Suprapubic skin (tissue), 4 donors: Measurements from ENCODE around the gene CELSR3. TPM values are rescaled to one million over a fixed set of nuclear protein-coding genes. Genes with fewer than 3 reads are reported as not detected.

ENCODE experiments used
- DNase-seq, 2 donors: peaks; one replicate each; pipeline ENCODE4 v3.0.0-alpha.2; 2019; ENCODE audit warnings: low spot score in 2 of 2
- H3K27ac ChIP-seq: fragments of 200-600 bp; sonication (generic); one replicate; pipeline ENCODE4 v1.5.1; 2019
- H3K27me3 ChIP-seq: fragments of 200-600 bp; sonication (generic); one replicate; pipeline ENCODE4 v1.5.1; 2019
- H3K36me3 ChIP-seq: fragments of 200-600 bp; sonication (generic); one replicate; pipeline ENCODE4 v1.5.1; 2019
- H3K4me1 ChIP-seq: fragments of 200-600 bp; sonication (generic); one replicate; pipeline ENCODE4 v1.5.1; 2019
- H3K4me3 ChIP-seq: fragments of 200-600 bp; sonication (generic); one replicate; pipeline ENCODE4 v1.5.1; 2019; ENCODE audit warnings: mild to moderate bottlenecking
- H3K9me3 ChIP-seq: fragments of 200-600 bp; sonication (generic); one replicate; pipeline ENCODE4 v1.5.1; 2019
- EP300 ChIP-seq: sonication (generic); formaldehyde crosslinking; IDR thresholded peaks from one replicate; pipeline ENCODE4 v1.6.1; 2017; ENCODE audit warnings: antibody characterized with exemption
- POLR2A ChIP-seq, 2 donors: fragments of 450-650 bp; IDR thresholded peaks; one replicate each; pipeline ENCODE4 v1.6.1; 2017; ENCODE audit warnings: antibody characterized with exemption in 2 of 2, mild to moderate bottlenecking in 2 of 2, moderate library complexity in 2 of 2
- POLR2AphosphoS5 ChIP-seq, 3 donors: sonication (generic); formaldehyde crosslinking; IDR thresholded peaks; one replicate each; pipeline ENCODE4 v1.6.1; 2017; ENCODE audit warnings: antibody characterized with exemption in 3 of 3
- WGBS: methylation state at CpG from one replicate; pipeline ENCODE4 v1.1.5; 2018; 5-methylcytosine and 5-hydroxymethylcytosine counted together
- total RNA-seq, 4 donors: library from RNA; depleted of rRNA; stranded (reverse); fragments of >200 nt; gene quantifications; one replicate each; pipeline ENCODE4 v1.1.0, GENCODE V29; 2016
- TF ChIP-seq, protein P1 (sequence below), 2 donors: fragments of 200-600 bp in 1 of 2; fragments of 450-650 bp in 1 of 2; sonication (generic) in 1 of 2; IDR thresholded peaks; one replicate each; pipeline ENCODE4 v1.5.1; 2016 to 2019; ENCODE audit warnings: antibody characterized with exemption in 2 of 2, mild to moderate bottlenecking in 1 of 2, moderate library complexity in 1 of 2

Gene CELSR3
- total RNA-seq, 4 donors from 2014 or later = 1.6 to 3.2 (median 2.0) TPM

DNA sequence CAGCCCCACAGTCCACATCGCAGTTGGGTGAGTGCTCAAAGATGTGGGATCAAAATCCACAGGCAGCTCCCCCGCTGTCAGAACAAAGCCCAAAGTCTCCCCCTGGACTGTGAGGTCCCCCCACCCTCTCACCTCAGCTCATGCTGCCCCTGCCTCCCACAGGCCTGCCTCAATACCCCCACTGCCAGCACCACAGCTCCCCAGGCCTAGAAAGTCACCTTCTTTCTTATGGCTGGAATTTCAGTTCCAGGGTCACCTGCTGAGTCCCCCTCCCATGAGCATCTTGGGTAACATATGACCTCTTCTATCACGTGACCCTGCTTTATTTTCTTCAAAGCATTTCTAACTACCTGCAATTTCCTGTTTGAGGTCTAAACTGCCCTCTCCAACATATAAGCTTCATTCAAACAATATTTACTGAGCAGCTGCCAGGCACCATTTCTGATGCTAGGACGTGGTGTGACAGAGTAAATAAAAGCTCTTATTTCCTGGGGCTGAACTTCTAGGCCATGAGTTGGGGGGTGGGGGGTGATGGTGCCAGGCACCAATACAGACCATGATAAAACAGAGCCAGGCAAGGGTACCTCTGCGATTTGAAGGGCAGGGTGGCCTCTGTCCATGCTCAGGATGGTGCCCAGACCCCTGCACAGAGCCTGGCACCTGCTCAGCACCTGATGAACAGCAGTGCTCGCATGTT is 38.7 kb downstream of the CELSR3 start:
- Histone ChIP-seq H3K27ac (no peak overlapping the region), H3K9me3 (no peaks in the 10 kb centered on the region), H3K27me3 (no peaks in the 10 kb centered on the region), H3K36me3 (peaks cover 38% of the 10 kb centered on the region), H3K4me1 (no peaks in the 10 kb centered on the region), H3K4me3 (no peak overlapping the region)
- WGBS = 72% methylated on average over 6 of the region's 6 CpGs
- no peak for DNase-seq
- TF ChIP-seq POLR2AphosphoS5 (IDR thresholded peaks at IDR 0.05) = no peak

DNA sequence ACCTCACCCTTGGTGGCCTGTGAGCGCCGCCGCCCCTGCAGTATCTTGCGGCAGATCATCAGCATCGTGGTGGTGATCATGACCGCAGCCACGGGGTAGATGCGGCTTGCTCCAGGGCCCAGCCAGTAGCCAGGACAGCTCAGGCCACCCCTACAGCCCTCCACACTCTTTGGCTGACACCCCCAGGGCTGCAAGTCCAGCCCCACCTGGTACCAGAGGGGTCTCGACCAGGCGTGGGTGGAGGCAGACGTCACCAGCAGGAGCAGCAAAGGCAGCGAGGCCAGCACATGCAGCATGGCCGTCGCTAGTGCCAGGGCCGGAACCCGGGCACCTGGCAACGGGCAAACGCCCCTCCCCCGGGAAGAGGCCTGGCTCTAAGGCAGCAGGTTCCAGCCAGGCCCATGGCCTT is 41.2 kb downstream of the CELSR3 start, which contains the start of gene TMEM89:
Gene TMEM89 (minus strand): TSS at position 309 of the 409 bp plus-strand sequence. CDS start 13 bp downstream, at position 296.
- no peak within 1 kb of the TSS for H3K4me3 ChIP-seq

DNA sequence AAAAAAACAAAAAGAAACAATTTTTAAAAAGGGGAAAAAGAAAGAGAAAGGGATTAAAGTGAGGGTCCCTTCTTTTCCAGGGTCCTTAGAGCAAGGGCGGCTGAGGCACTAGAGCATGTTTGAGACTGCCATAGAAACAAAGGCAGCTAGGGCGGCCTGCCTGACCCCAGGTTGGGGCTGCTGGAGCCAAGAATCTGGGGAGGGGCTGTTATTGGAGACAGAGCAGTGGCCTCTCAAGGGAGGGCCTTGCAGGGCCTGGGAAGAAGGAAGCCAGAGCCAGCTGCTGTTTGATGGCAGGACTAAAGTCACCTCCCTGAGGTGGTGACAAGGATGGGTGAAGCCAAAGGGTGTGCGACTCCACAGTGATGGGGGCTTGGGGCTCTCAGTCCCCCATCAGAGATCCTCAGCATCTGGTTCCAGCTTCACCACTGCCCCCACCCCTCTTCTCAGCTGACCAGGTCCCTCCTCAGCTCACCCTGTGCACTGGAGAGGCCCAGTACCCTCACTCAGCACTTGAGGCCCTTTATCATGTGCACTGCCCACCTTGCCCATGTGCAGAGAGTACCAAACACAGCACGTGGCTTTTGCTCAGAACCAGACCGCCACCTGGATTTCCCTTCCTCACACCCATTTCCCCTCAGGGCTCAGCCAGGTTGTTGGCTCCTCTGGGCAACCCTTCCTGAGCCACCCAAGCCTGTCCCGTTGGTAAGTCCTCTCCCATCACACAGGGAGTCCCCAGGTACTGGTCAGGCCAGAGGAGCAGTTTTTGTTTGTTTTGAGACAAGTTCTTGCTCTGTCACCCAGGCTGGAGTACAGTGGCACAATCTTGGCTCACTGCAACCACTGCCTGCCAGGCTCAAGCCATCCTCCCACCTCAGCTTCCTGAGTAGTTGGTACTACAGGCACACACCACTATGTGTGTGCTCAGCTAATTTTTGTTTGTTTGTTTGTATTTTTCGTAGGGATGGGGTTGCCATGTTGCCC is 42.9 kb downstream of the CELSR3 start:
- DNase-seq = no peak
- Histone ChIP-seq H3K27ac (no peak overlapping the region), H3K4me1 (no peaks in the 10 kb centered on the region), H3K4me3 (no peak overlapping the region), H3K27me3 (no peaks in the 10 kb centered on the region), H3K36me3 (no peaks in the 10 kb centered on the region), H3K9me3 (peaks cover 9% of the 10 kb centered on the region)
- no peak for TF ChIP-seq EP300
- TF ChIP-seq POLR2A (IDR thresholded peaks at IDR 0.05) = no peak
- no peak for TF ChIP-seq POLR2AphosphoS5 (IDR thresholded peaks at IDR 0.05)
- TF ChIP-seq, protein P1, sequence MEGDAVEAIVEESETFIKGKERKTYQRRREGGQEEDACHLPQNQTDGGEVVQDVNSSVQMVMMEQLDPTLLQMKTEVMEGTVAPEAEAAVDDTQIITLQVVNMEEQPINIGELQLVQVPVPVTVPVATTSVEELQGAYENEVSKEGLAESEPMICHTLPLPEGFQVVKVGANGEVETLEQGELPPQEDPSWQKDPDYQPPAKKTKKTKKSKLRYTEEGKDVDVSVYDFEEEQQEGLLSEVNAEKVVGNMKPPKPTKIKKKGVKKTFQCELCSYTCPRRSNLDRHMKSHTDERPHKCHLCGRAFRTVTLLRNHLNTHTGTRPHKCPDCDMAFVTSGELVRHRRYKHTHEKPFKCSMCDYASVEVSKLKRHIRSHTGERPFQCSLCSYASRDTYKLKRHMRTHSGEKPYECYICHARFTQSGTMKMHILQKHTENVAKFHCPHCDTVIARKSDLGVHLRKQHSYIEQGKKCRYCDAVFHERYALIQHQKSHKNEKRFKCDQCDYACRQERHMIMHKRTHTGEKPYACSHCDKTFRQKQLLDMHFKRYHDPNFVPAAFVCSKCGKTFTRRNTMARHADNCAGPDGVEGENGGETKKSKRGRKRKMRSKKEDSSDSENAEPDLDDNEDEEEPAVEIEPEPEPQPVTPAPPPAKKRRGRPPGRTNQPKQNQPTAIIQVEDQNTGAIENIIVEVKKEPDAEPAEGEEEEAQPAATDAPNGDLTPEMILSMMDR (IDR thresholded peaks at IDR 0.05) = no peak
- 75% methylated on average over 6 of the region's 7 CpGs for WGBS

More for the DNA sequence above, 41.2 kb downstream of the CELSR3 start, which contains the start of gene TMEM89:
- Histone ChIP-seq H3K4me1 (no peaks in the 10 kb centered on the region), H3K36me3 (peaks cover 14% of the 10 kb centered on the region), H3K9me3 (peaks cover 9% of the 10 kb centered on the region), H3K27me3 (no peaks in the 10 kb centered on the region), H3K27ac (no peak within 1 kb of the TSS)
- 86% methylated on average over 3 of the region's 19 CpGs for WGBS
- no peak for DNase-seq
- TF ChIP-seq POLR2AphosphoS5 (IDR thresholded peaks at IDR 0.05) (no peak), EP300 (no peak), POLR2A (IDR thresholded peaks at IDR 0.05) (no peak)
- TF ChIP-seq, protein P1 (IDR thresholded peaks at IDR 0.05) = no peak

DNA sequence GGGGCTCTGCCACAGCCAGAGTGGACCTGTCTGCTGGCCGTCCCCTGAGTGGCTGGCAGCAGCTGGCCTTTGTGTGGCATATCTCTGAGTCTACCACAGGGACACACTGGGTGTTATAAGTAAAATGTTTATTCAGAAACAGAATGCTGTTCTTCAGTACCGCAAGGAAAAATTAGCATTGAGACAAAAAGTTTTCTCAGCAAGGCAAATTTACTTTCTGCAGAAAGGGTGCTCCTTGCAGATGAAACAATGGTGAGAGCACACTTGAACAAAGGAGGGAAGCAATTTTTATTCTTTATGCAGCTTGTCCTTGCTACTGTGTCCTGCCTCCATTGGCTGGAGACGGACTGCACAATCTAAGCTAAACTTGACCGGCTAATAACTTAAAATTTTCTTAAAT is 45.1 kb downstream of the CELSR3 start:
- DNase-seq = no peak
- peaks cover 9% of the 10 kb centered on the region for H3K9me3 ChIP-seq
- no peaks in the 10 kb centered on the region for H3K27me3 ChIP-seq
- H3K27ac ChIP-seq = no peak overlapping the region
- H3K36me3 ChIP-seq = no peaks in the 10 kb centered on the region
- TF ChIP-seq EP300 (no peak), POLR2AphosphoS5 (IDR thresholded peaks at IDR 0.05) (no peak), POLR2A (IDR thresholded peaks at IDR 0.05) (no peak)
- TF ChIP-seq, protein P1 (IDR thresholded peaks at IDR 0.05) = no peak
- H3K4me3 ChIP-seq = no peak overlapping the region
- 94% methylated on average over 4 of the region's 4 CpGs for WGBS
- no peaks in the 10 kb centered on the region for H3K4me1 ChIP-seq

DNA sequence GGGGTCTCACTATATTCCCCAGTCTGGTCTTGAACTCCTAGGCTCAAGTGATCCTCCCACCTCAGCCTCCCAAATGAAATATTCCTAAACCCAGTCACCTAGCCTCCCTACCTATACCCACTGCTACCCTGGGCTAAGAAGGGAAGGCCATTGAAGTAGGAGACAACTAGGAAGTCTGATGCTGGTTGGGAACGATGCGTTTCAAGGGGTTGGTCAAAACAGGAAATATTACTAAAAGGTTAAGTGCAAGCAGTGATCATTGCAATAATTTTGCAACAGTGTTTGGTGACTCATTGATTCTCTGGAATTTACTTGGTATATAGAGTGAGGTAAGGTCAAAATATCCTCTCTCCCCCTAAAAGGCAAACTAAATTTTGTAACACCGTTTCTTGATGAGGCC is 48.6 kb downstream of the CELSR3 start:
- TF ChIP-seq EP300 = no peak
- TF ChIP-seq POLR2AphosphoS5 (IDR thresholded peaks at IDR 0.05) = no peak
- TF ChIP-seq POLR2A (IDR thresholded peaks at IDR 0.05) = no peak
- TF ChIP-seq, protein P1 (IDR thresholded peaks at IDR 0.05) = no peak
- WGBS = 66% methylated on average over 3 of the region's 3 CpGs
- Histone ChIP-seq H3K27me3 (no peaks in the 10 kb centered on the region), H3K4me3 (no peak overlapping the region), H3K27ac (no peak overlapping the region), H3K4me1 (peaks cover 6% of the 10 kb centered on the region), H3K36me3 (no peaks in the 10 kb centered on the region), H3K9me3 (peaks cover 9% of the 10 kb centered on the region)
- DNase-seq = no peak
